H1 (cell line): ENCODE measurements around the gene BTBD7. TPM values are rescaled to one million over a fixed set of nuclear protein-coding genes. Genes with fewer than 3 reads are reported as not detected.

Source experiments
- CTCF ChIA-PET: fragments of 300-600 bp; sonication (Branson Sonifier 250); formaldehyde crosslinking; loops from one replicate; lab custom pipeline; 2021; ENCODE audit not compliant: partially characterized antibody; lab: Charles Lee
- POLR2A ChIA-PET: fragments of 300-600 bp; sonication (Branson Sonifier 250); formaldehyde crosslinking; loops from one replicate; lab custom pipeline; 2021; ENCODE audit warnings: inconsistent platforms; ENCODE audit not compliant: partially characterized antibody; lab: Charles Lee
- DNase-seq, 2 experiments: peaks; one replicate each; pipeline versions ENCODE4 v3.0.0 to v3.0.0-alpha.2; 2010 to 2022; ENCODE audit warnings: low spot score in 2 of 2, low read depth in 1 of 2, mixed read lengths in 1 of 2
- FAIRE-seq: peaks from 2 replicates; lab custom pipeline; 2011; peaks lifted over from hg19 to GRCh38; lab: Jason Lieb, UNC
- H2AFZ ChIP-seq: 2 replicates; pipeline ENCODE4 v1.8.1; 2012; ENCODE audit warnings: low read length, inconsistent platforms
- H2AK5ac ChIP-seq: 2 replicates; pipeline ENCODE4 v1.6.1; 2013; ENCODE audit warnings: low read depth, low read length
- H2BK120ac ChIP-seq: replicated peaks from 2 replicates; pipeline ENCODE3; 2013; ENCODE audit warnings: low read depth, low read length, inconsistent platforms
- H2BK12ac ChIP-seq: 2 replicates; pipeline ENCODE4 v1.6.1; 2013; ENCODE audit warnings: low read depth, low read length
- H2BK15ac ChIP-seq: 2 replicates; pipeline ENCODE4 v1.6.1; 2013; ENCODE audit warnings: low read length
- H2BK20ac ChIP-seq: 2 replicates; pipeline ENCODE4 v1.6.1; 2013; ENCODE audit warnings: low read length
- H2BK5ac ChIP-seq: 2 replicates; pipeline ENCODE4 v1.6.1; 2013; ENCODE audit warnings: low read depth, low read length
- H3K14ac ChIP-seq: 2 replicates; pipeline ENCODE4 v1.6.1; 2013; ENCODE audit warnings: inconsistent platforms; ENCODE audit not compliant: insufficient read length
- H3K18ac ChIP-seq: 2 replicates; pipeline ENCODE4 v1.6.1; 2013; ENCODE audit warnings: low read length; ENCODE audit errors: extremely low read depth
- H3K23ac ChIP-seq: 2 replicates; pipeline ENCODE4 v1.6.1; 2013; ENCODE audit warnings: inconsistent platforms; ENCODE audit not compliant: insufficient read length
- H3K23me2 ChIP-seq: 2 replicates; pipeline ENCODE4 v1.6.1; 2013; ENCODE audit warnings: low read depth, low read length
- H3K27ac ChIP-seq: 2 replicates; pipeline ENCODE4 v1.6.1; 2011; ENCODE audit warnings: low read depth, low read length, inconsistent platforms
- H3K27me3 ChIP-seq, 4 experiments: replicated peaks in 1 of 4; 1 replicate in 1 of 4; 2 replicates in 3 of 4; pipeline versions ENCODE4 v1.6.1 to v1.8.1; 2011 to 2013; ENCODE audit warnings: low read length in 3 of 4, mild to moderate bottlenecking in 3 of 4, inconsistent platforms in 2 of 4, mixed read lengths in 2 of 4, moderate library complexity in 1 of 4; ENCODE audit not compliant: control insufficient read depth in 3 of 4, insufficient read depth in 3 of 4; ENCODE audit errors: extremely low read depth in 1 of 4
- H3K36me3 ChIP-seq, 4 experiments: 2 replicates each; pipeline versions ENCODE4 v1.6.1 to v1.8.1; 2011 to 2013; ENCODE audit warnings: mild to moderate bottlenecking in 4 of 4, low read length in 3 of 4, moderate library complexity in 2 of 4, control low read depth in 1 of 4, inconsistent platforms in 1 of 4; ENCODE audit not compliant: insufficient read depth in 4 of 4, control insufficient read depth in 2 of 4
- H3K4ac ChIP-seq: replicated peaks from 2 replicates; pipeline ENCODE3; 2013; ENCODE audit warnings: low read length, low read depth, mixed read lengths, inconsistent platforms; ENCODE audit not compliant: insufficient read length
- H3K4me1 ChIP-seq, 4 experiments: replicated peaks in 1 of 4; 1 replicate in 1 of 4; 2 replicates in 3 of 4; pipeline versions ENCODE4 v1.6.1 to v1.8.1; 2011 to 2013; ENCODE audit warnings: low read length in 3 of 4, inconsistent platforms in 2 of 4, mixed read lengths in 1 of 4; ENCODE audit not compliant: insufficient read depth in 4 of 4, control insufficient read depth in 3 of 4
- H3K4me2 ChIP-seq, 2 experiments: 2 replicates each; pipeline versions ENCODE4 v1.6.1 to v1.8.1; 2011 to 2013; ENCODE audit warnings: low read depth in 2 of 2, low read length in 2 of 2, control low read depth in 1 of 2, inconsistent platforms in 1 of 2, mild to moderate bottlenecking in 1 of 2; ENCODE audit not compliant: insufficient read depth in 1 of 2
- H3K4me3 ChIP-seq, 4 experiments: fragments of 200-600, 300-600 bp in 1 of 4; sonication (generic), shearing (Covaris generic), sonication (Bioruptor Twin) in 1 of 4; 2 replicates each; pipeline versions ENCODE4 v1.5.1 to v1.8.1; 2011 to 2016; ENCODE audit warnings: low read length in 4 of 4, low read depth in 3 of 4, control low read depth in 2 of 4, inconsistent platforms in 2 of 4, mild to moderate bottlenecking in 2 of 4, mixed read lengths in 1 of 4, moderate library complexity in 1 of 4; ENCODE audit not compliant: insufficient read depth in 2 of 4; ENCODE audit errors: extremely low read depth in 1 of 4
- H3K56ac ChIP-seq: replicated peaks from 2 replicates; pipeline ENCODE3; 2013; ENCODE audit warnings: low read depth, mild to moderate bottlenecking, mixed read lengths, low read length, inconsistent platforms; ENCODE audit not compliant: insufficient read length
- H3K79me1 ChIP-seq: 2 replicates; pipeline ENCODE4 v1.6.1; 2013; ENCODE audit warnings: low read depth, low read length, control low read depth
- H3K79me2 ChIP-seq, 2 experiments: 2 replicates each; pipeline versions ENCODE4 v1.6.1 to v1.8.1; 2012 to 2013; ENCODE audit warnings: low read length in 2 of 2, mild to moderate bottlenecking in 2 of 2, inconsistent platforms in 1 of 2; ENCODE audit not compliant: insufficient read depth in 2 of 2, control insufficient read depth in 1 of 2
- H3K9ac ChIP-seq, 4 experiments: replicated peaks in 1 of 4; 1 replicate in 1 of 4; 2 replicates in 3 of 4; pipeline versions ENCODE4 v1.6.1 to v1.8.1; 2011 to 2013; ENCODE audit warnings: low read depth in 3 of 4, low read length in 3 of 4, control low read depth in 2 of 4, mild to moderate bottlenecking in 2 of 4, moderate library complexity in 2 of 4, inconsistent platforms in 1 of 4; ENCODE audit errors: extremely low read depth in 1 of 4
- H3K9me3 ChIP-seq, 2 experiments: 2 replicates each; pipeline versions ENCODE4 v1.6.1 to v1.8.1; 2012 to 2013; ENCODE audit warnings: mild to moderate bottlenecking in 2 of 2, moderate library complexity in 2 of 2, control low read depth in 1 of 2, inconsistent platforms in 1 of 2, low read depth in 1 of 2, low read length in 1 of 2, mixed read lengths in 1 of 2; ENCODE audit not compliant: insufficient read depth in 2 of 2
- H4K20me1 ChIP-seq, 2 experiments: replicated peaks in 1 of 2; 2 replicates each; pipeline versions ENCODE3 to v1.8.1; 2011 to 2013; ENCODE audit warnings: inconsistent platforms in 2 of 2, low read length in 2 of 2, mild to moderate bottlenecking in 1 of 2; ENCODE audit not compliant: insufficient read depth in 2 of 2, control insufficient read depth in 1 of 2
- H4K5ac ChIP-seq: 2 replicates; pipeline ENCODE4 v1.6.1; 2013; ENCODE audit warnings: low read length, low read depth, mixed read lengths, inconsistent platforms; ENCODE audit not compliant: insufficient read length
- H4K8ac ChIP-seq: 2 replicates; pipeline ENCODE4 v1.8.0; 2013; ENCODE audit warnings: mild to moderate bottlenecking, moderate library complexity, low read length, inconsistent platforms; ENCODE audit not compliant: insufficient read depth; ENCODE audit errors: extremely low read depth
- H4K91ac ChIP-seq: replicated peaks from 2 replicates; pipeline ENCODE3; 2013; ENCODE audit warnings: low read length, mixed read lengths, inconsistent platforms; ENCODE audit not compliant: insufficient read length
- HDAC2 ChIP-seq, 2 experiments: fragments of 300-600 bp in 1 of 2; sonication (generic) in 1 of 2; IDR thresholded peaks; 2 replicates each; pipeline ENCODE4 v1.6.1; 2011 to 2012; ENCODE audit warnings: low read depth in 2 of 2, low read length in 2 of 2, mild to moderate bottlenecking in 2 of 2, moderate library complexity in 2 of 2, borderline replicate concordance in 1 of 2, inconsistent platforms in 1 of 2
- KDM1A ChIP-seq: fragments of 200-600, 300-600 bp; sonication (generic); IDR thresholded peaks from 2 replicates; pipeline ENCODE4 v1.7.1; 2016; ENCODE audit warnings: mild to moderate bottlenecking, low read length, borderline replicate concordance
- PHF8 ChIP-seq: fragments of 200-600 bp; sonication (generic); conservative IDR thresholded peaks from 2 replicates; pipeline ENCODE4 v1.7.1; 2012; ENCODE audit warnings: low read depth, mild to moderate bottlenecking, inconsistent platforms, low read length, moderate library complexity
- SP4 ChIP-seq: IDR thresholded peaks from 2 replicates; pipeline ENCODE4 v1.6.1; 2012; ENCODE audit warnings: low read length, inconsistent platforms
- TBP ChIP-seq: IDR thresholded peaks from 2 replicates; pipeline ENCODE4 v1.6.1; 2011; ENCODE audit warnings: low read depth, low read length, improper control_type of control experiment
- WGBS, 2 experiments: shearing (Covaris generic) in 1 of 2; methylation state at CpG; one replicate each; pipeline versions ENCODE4 v1.1.6 to v1.1.7; 2013 to 2015; ENCODE audit warnings: low lambda C conversion rate in 2 of 2, mixed read lengths in 2 of 2, inconsistent platforms in 1 of 2, low coverage in 1 of 2, missing lambda C conversion rate in 1 of 2; ENCODE audit not compliant: insufficient replicate concordance in 2 of 2, insufficient coverage in 1 of 2, insufficient read length in 1 of 2; ENCODE audit errors: extremely low coverage in 1 of 2, missing lambda C conversion rate in 1 of 2; 5-methylcytosine and 5-hydroxymethylcytosine counted together
- polyA plus RNA-seq, 7 experiments: library from polyadenylated mRNA; depleted of rRNA in 3 of 7; stranded (reverse) in 5 of 7; unstranded in 2 of 7; fragments of >200 nt in 5 of 7; fragments of 200-250 nt in 2 of 7; gene quantifications; 1 replicate in 5 of 7; 2 replicates in 1 of 7; 4 replicates in 1 of 7; pipeline versions ENCODE4 v1.2.1 to v1.2.3, GENCODE V29; 2011 to 2013; ENCODE audit warnings: missing spikeins in 2 of 7, mixed read lengths in 2 of 7
- total RNA-seq: library from RNA; stranded (reverse); fragmentation: NEBNext Ultra II Directional; extraction: Animal tissue kit (Norgen Biotek cat#: 25700); gene quantifications from 2 replicates; pipeline ENCODE4 v1.2.1, GENCODE V29; 2021
- TF ChIP-seq, protein P1 (sequence below), 3 experiments: IDR thresholded peaks; 1 replicate in 2 of 3; 2 replicates in 1 of 3; pipeline versions ENCODE4 v1.5.1 to v1.6.1; 2011; ENCODE audit warnings: low read length in 3 of 3, mild to moderate bottlenecking in 3 of 3, inconsistent platforms in 2 of 3, low read depth in 1 of 3, moderate library complexity in 1 of 3; ENCODE audit not compliant: insufficient read depth in 1 of 3; ENCODE audit errors: control extremely low read depth in 1 of 3

Gene BTBD7
- total and polyA plus RNA-seq, 2 of the 8 experiments (the other 6 are each of a cell fraction or from before 2014, with no cell fraction given): 12.1 to 46.1 TPM

DNA sequence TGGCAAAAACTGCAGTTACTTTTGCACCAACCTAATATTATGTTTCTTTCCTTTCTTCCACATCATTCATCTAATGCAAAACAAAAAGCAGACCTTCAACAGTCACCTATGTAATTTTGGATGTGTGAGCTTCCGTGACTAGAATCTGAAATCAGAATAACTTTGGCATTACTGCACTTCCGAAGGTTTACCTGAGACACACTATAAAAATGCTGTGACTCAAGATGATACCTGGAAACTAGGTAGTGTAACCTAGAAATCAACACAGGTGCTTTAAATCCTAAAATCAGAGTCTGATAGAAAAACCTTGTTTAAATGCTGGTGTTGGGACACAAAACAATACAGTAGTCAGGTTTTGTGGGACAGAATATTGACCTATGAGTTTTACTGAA lies 2.2 kb downstream of the BTBD7 start:
- Histone ChIP-seq H3K18ac (no peak overlapping the region), H3K9me3 (no peaks in the 10 kb centered on the region), H3K4me3 (no peak overlapping the region), H3K14ac (no peak overlapping the region), H3K23me2 (peaks cover 9% of the 10 kb centered on the region), H4K20me1 (peaks cover 2 to 17% of the 10 kb centered on the region in 2 experiments), H2BK12ac (no peak overlapping the region), H2BK5ac (no peak overlapping the region), H3K4me1 (peaks cover 2 to 4% (median 3%) of the 10 kb centered on the region in 4 experiments; a peak in 6 of 7 replicates), H3K27me3 (no peaks in the 10 kb centered on the region), H4K5ac (no peak overlapping the region), H3K4me2 (peak overlapping the region in 1 of 2 experiments; percentile 84; a peak in 1 of 4 replicates), H2BK20ac (no peak overlapping the region), H3K36me3 (no peaks in the 10 kb centered on the region), H4K91ac (no peak overlapping the region), H2BK120ac (no peak overlapping the region), H3K9ac (no peak overlapping the region), H4K8ac (no peak overlapping the region), H3K79me2 (peaks cover 19 to 77% of the 10 kb centered on the region in 2 experiments), H3K27ac (no peak overlapping the region), H2AK5ac (no peak overlapping the region), H3K4ac (no peak overlapping the region), H2BK15ac (no peak overlapping the region), H3K79me1 (peaks cover 8% of the 10 kb centered on the region; the same call in 1 of the 2 replicates), H3K23ac (no peak overlapping the region), H2AFZ (no peak overlapping the region), H3K56ac (no peak overlapping the region)
- TF ChIP-seq PHF8 (no peak), TBP (no peak), HDAC2 (IDR thresholded peaks at IDR 0.05; ENCODE audit: borderline replicate concordance in 1 of 2, low read depth in 2 of 2, low read length in 2 of 2) (no peak), SP4 (no peak), KDM1A (no peak)
- TF ChIP-seq, protein P1, sequence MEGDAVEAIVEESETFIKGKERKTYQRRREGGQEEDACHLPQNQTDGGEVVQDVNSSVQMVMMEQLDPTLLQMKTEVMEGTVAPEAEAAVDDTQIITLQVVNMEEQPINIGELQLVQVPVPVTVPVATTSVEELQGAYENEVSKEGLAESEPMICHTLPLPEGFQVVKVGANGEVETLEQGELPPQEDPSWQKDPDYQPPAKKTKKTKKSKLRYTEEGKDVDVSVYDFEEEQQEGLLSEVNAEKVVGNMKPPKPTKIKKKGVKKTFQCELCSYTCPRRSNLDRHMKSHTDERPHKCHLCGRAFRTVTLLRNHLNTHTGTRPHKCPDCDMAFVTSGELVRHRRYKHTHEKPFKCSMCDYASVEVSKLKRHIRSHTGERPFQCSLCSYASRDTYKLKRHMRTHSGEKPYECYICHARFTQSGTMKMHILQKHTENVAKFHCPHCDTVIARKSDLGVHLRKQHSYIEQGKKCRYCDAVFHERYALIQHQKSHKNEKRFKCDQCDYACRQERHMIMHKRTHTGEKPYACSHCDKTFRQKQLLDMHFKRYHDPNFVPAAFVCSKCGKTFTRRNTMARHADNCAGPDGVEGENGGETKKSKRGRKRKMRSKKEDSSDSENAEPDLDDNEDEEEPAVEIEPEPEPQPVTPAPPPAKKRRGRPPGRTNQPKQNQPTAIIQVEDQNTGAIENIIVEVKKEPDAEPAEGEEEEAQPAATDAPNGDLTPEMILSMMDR (IDR thresholded peaks at IDR 0.05; ENCODE audit: control extremely low read depth in 1 of 3, insufficient read depth in 1 of 3, low read depth in 1 of 3, low read length in 3 of 3): no peak
- no peak for DNase-seq
- no peak for FAIRE-seq
- ChIA-PET CTCF (interaction anchor here (0.6 to 1.5 kb wide), 5 partner anchors 11 to 161 kb away, joined by 3 read pairs; no protein-coding TSS in a partner anchor), POLR2A (no interaction called here)
- WGBS, 2 experiments: 84% methylated on average over 2 of the region's 2 CpGs; no CpG with 5 or more reads in 1 of the 2 experiments
